ENCODE data around the gene F7. TPM values are rescaled to one million over a fixed set of nuclear protein-coding genes. Genes with fewer than 3 reads are reported as not detected.

F7 gene
- total RNA-seq, 3 donors from 2014 or later (not counting 1 experiment from before 2014, with no cell fraction given): 0.25 to 0.91 TPM; not detected in 1

GRCh38 chr13:113155982-113156655, 50.5 kb downstream of the F7 start:
- WGBS (ENCODE audit: insufficient coverage): 96% methylated on average over 9 of the region's 9 CpGs
- Histone ChIP-seq H3K4me3 (ENCODE audit: low read length) (no peak overlapping the region), H3K27me3 (ENCODE audit: control insufficient read depth, insufficient read depth, low read length) (peaks cover 9% of the 10 kb centered on the region), H3K36me3 (ENCODE audit: control insufficient read depth, insufficient read depth, low read length) (no peaks in the 10 kb centered on the region), H3K9me3 (ENCODE audit: control insufficient read depth, insufficient read depth, low read length) (no peaks in the 10 kb centered on the region), H3K4me1 (ENCODE audit: control insufficient read depth, insufficient read depth, low read length) (peaks cover 32% of the 10 kb centered on the region), H3K27ac (ENCODE audit: low read length) (no peak overlapping the region)
- no peak for DNase-seq
- Mint-ChIP-seq H3K27ac (peak overlapping the region in 1 of 2 donors; percentile 83), H3K36me3 (no peaks in the 10 kb centered on the region), H3K9me3 (no peaks in the 10 kb centered on the region), H3K4me3 (no peak overlapping the region), H3K27me3 (ENCODE audit: low read depth in 2 of 2) (peaks cover 0 to 17% of the 10 kb centered on the region in 2 donors), H3K4me1 (peaks cover 23 to 28% of the 10 kb centered on the region in 2 donors)
- TF ChIP-seq, protein P1, sequence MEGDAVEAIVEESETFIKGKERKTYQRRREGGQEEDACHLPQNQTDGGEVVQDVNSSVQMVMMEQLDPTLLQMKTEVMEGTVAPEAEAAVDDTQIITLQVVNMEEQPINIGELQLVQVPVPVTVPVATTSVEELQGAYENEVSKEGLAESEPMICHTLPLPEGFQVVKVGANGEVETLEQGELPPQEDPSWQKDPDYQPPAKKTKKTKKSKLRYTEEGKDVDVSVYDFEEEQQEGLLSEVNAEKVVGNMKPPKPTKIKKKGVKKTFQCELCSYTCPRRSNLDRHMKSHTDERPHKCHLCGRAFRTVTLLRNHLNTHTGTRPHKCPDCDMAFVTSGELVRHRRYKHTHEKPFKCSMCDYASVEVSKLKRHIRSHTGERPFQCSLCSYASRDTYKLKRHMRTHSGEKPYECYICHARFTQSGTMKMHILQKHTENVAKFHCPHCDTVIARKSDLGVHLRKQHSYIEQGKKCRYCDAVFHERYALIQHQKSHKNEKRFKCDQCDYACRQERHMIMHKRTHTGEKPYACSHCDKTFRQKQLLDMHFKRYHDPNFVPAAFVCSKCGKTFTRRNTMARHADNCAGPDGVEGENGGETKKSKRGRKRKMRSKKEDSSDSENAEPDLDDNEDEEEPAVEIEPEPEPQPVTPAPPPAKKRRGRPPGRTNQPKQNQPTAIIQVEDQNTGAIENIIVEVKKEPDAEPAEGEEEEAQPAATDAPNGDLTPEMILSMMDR (IDR thresholded peaks at IDR 0.05): no peak
- intact Hi-C loops (cut with micrococcal nuclease): no loop called here
- ATAC-seq: no peak

DNA sequence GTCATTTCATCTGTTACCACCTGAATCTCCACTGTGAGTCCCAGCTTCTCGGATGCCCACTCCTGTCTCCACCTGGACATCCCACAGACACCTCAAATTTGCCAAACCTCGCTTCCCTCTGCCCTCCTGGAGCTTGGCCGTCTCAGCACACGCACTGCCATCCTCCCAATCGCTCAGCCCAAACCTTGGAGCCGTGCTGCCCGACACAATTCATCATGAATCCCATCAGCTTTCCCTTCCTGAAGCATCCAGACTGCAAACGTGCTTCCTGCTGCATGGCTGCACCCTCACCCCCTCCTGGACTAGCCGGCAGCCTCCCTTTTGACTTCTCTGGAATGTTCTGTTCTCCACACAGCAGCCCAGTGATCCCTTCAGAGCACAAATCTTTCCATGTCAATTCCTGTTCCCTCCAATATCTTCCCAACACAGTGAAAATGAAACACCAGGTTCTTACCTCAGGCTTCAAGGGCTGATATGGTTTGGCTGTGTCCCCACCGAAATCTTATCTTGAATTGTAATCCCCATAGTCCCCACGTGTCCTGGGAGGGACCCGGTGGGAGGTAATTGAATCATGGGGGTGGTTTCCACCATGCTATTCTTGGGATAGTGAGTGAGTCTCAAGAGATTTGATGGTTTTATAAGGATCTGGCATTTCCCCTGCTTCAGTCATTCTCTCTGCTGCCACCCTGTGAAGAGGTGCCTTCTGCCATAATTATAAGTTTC, 51.8 kb downstream of the F7 start:
- DNase-seq (no peak), ATAC-seq (no peak)
- no peak overlapping the region for H3K27ac ChIP-seq (ENCODE audit: low read length)
- Mint-ChIP-seq H3K27me3 (ENCODE audit: low read depth in 2 of 2) (peaks cover 0 to 12% of the 10 kb centered on the region in 2 donors), H3K9me3 (no peaks in the 10 kb centered on the region), H3K36me3 (no peaks in the 10 kb centered on the region), H3K27ac (no peak overlapping the region), H3K4me3 (no peak overlapping the region), H3K4me1 (peaks cover 19 to 20% of the 10 kb centered on the region in 2 donors)
- no peaks in the 10 kb centered on the region for H3K27me3 ChIP-seq (ENCODE audit: control insufficient read depth, insufficient read depth, low read length)
- H3K36me3 ChIP-seq (ENCODE audit: control insufficient read depth, insufficient read depth, low read length): no peaks in the 10 kb centered on the region
- TF ChIP-seq, protein P1 (IDR thresholded peaks at IDR 0.05): no peak
- intact Hi-C loops (cut with micrococcal nuclease): no loop called here
- 87% methylated on average over 12 of the region's 12 CpGs for WGBS (ENCODE audit: insufficient coverage)
- peaks cover 30% of the 10 kb centered on the region for H3K4me1 ChIP-seq (ENCODE audit: control insufficient read depth, insufficient read depth, low read length)
- H3K4me3 ChIP-seq (ENCODE audit: low read length): no peak overlapping the region
- H3K9me3 ChIP-seq (ENCODE audit: control insufficient read depth, insufficient read depth, low read length): no peaks in the 10 kb centered on the region

DNA sequence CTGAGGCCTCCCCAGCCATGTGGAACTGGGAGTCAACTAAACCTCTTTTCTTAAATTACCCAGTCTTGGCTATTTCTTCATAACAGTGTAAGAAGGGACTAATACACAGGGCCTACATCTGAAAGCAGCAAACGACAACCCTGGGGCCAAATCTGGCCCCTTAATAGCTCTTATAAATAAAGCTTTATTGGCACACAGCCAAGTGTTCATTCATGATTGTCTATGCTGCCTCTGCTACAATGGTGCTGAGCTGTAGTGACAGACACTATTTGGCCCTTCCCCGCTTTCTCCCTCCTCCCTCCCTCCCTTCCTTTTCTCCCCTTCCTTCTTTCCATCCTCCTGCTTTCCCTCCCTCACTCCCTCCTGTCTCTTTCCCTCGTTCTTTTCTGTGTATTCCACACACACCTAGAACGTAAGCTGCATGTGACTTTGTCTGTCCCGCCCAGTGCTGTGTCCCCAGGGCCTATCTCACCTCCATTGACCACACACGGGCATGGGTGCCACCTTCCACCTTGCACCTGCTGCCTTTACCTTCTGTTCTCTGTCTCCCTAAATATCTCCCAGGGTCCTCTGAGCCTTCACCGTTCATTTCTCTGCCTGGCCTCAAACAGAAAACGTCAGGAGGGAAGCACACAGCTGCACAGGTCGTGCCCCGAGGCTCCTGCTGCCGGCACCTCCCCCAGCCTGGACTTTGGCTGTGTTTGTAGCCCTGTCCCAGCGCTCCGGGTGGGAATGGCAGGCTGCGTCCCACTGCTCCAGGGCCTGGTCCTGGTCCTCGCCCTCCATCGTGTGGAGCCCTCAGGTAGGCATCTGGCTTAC, 52.5 kb downstream of the F7 start, which contains the start of gene PROZ:
PROZ (plus strand) TSS at position 720 of the 819 bp plus-strand sequence; CDS start at position 733, 13 bp downstream.
- H3K4me1 Mint-ChIP-seq: peaks cover 14 to 18% of the 10 kb centered on the region in 2 donors
- no peaks in the 10 kb centered on the region for H3K36me3 ChIP-seq (ENCODE audit: control insufficient read depth, insufficient read depth, low read length)
- ATAC-seq (no peak), DNase-seq (peak in 1 of 2 donors; percentile 4)
- H3K4me1 ChIP-seq (ENCODE audit: control insufficient read depth, insufficient read depth, low read length): peaks cover 29% of the 10 kb centered on the region
- no peak within 1 kb of the TSS for H3K27ac Mint-ChIP-seq
- H3K27ac ChIP-seq (ENCODE audit: low read length): no peak within 1 kb of the TSS
- H3K27me3 Mint-ChIP-seq (ENCODE audit: low read depth in 2 of 2): peaks cover 0 to 9% of the 10 kb centered on the region in 2 donors
- H3K36me3 Mint-ChIP-seq: no peaks in the 10 kb centered on the region
- no peak within 1 kb of the TSS for H3K4me3 Mint-ChIP-seq
- TF ChIP-seq, protein P1 (IDR thresholded peaks at IDR 0.05): no peak
- H3K4me3 ChIP-seq (ENCODE audit: low read length): no peak within 1 kb of the TSS
- no peaks in the 10 kb centered on the region for H3K9me3 ChIP-seq (ENCODE audit: control insufficient read depth, insufficient read depth, low read length)
- WGBS (ENCODE audit: insufficient coverage): 84% methylated on average over 16 of the region's 16 CpGs
- intact Hi-C loops (cut with micrococcal nuclease): no loop called here
- no peaks in the 10 kb centered on the region for H3K9me3 Mint-ChIP-seq
- H3K27me3 ChIP-seq (ENCODE audit: control insufficient read depth, insufficient read depth, low read length): no peaks in the 10 kb centered on the region
